Osteoblast (primary cell): Measurements from ENCODE around the gene SFI1. TPM values are rescaled to one million over a fixed set of nuclear protein-coding genes. Genes with fewer than 3 reads are reported as not detected.

Experiments used
- DNase-seq: peaks from one replicate; pipeline ENCODE4 v3.0.0; 2011; ENCODE audit warnings: low spot score, mixed read lengths; ENCODE audit not compliant: insufficient read length; ENCODE audit errors: missing footprints
- H2AFZ ChIP-seq: 2 replicates; pipeline ENCODE4 v1.6.0; 2011; ENCODE audit warnings: mild to moderate bottlenecking, low read length
- H3K27ac ChIP-seq: 2 replicates; pipeline ENCODE4 v1.5.1; 2011; ENCODE audit warnings: mild to moderate bottlenecking, low read depth, low read length, moderate library complexity
- H3K27me3 ChIP-seq: 2 replicates; pipeline ENCODE4 v1.6.0; 2012; ENCODE audit warnings: mild to moderate bottlenecking, control low read depth, inconsistent platforms, low read length, moderate library complexity; ENCODE audit not compliant: insufficient read depth
- H3K36me3 ChIP-seq: 2 replicates; pipeline ENCODE4 v1.5.1; 2011; ENCODE audit warnings: mild to moderate bottlenecking, low read length, control low read depth, moderate library complexity; ENCODE audit not compliant: insufficient read depth
- H3K4me1 ChIP-seq: 2 replicates; pipeline ENCODE4 v1.5.1; 2011; ENCODE audit warnings: mild to moderate bottlenecking, low read length, control low read depth, moderate library complexity; ENCODE audit not compliant: insufficient read depth
- H3K4me2 ChIP-seq: 2 replicates; pipeline ENCODE4 v1.6.0; 2011; ENCODE audit warnings: mild to moderate bottlenecking, low read length; ENCODE audit not compliant: insufficient read depth
- H3K4me3 ChIP-seq: fragments of 200-600 bp; sonication (generic); 3 replicates; pipeline ENCODE4 v1.5.1; 2012; ENCODE audit warnings: mild to moderate bottlenecking, low read length, inconsistent platforms; ENCODE audit not compliant: insufficient read depth
- H3K79me2 ChIP-seq: 2 replicates; pipeline ENCODE4 v1.6.0; 2012; ENCODE audit warnings: mild to moderate bottlenecking, low read length, control low read depth, inconsistent platforms; ENCODE audit not compliant: insufficient read depth
- H3K9me3 ChIP-seq: 2 replicates; pipeline ENCODE4 v1.5.1; 2011; ENCODE audit warnings: low read depth, low read length, control low read depth
- H4K20me1 ChIP-seq: 2 replicates; pipeline ENCODE4 v1.6.0; 2012; ENCODE audit warnings: mild to moderate bottlenecking, low read length, control low read depth; ENCODE audit not compliant: insufficient read depth
- total RNA-seq: library from RNA; depleted of rRNA; stranded (reverse); fragments of >200 nt; gene quantifications from 2 replicates; pipeline ENCODE4 v1.2.3, GENCODE V29; 2012
- TF ChIP-seq, protein P1 (sequence below): IDR thresholded peaks from 2 replicates; pipeline ENCODE4 v1.5.1; 2011; ENCODE audit warnings: mild to moderate bottlenecking, low read depth, low read length, moderate library complexity; ENCODE audit errors: extremely low read depth

The SFI1 gene
- total RNA-seq, 1 donor, result 16.6 TPM

GRCh38 chr22:31495343-31495742, 993 bp upstream of the SFI1 start:
- TF ChIP-seq, protein P1, sequence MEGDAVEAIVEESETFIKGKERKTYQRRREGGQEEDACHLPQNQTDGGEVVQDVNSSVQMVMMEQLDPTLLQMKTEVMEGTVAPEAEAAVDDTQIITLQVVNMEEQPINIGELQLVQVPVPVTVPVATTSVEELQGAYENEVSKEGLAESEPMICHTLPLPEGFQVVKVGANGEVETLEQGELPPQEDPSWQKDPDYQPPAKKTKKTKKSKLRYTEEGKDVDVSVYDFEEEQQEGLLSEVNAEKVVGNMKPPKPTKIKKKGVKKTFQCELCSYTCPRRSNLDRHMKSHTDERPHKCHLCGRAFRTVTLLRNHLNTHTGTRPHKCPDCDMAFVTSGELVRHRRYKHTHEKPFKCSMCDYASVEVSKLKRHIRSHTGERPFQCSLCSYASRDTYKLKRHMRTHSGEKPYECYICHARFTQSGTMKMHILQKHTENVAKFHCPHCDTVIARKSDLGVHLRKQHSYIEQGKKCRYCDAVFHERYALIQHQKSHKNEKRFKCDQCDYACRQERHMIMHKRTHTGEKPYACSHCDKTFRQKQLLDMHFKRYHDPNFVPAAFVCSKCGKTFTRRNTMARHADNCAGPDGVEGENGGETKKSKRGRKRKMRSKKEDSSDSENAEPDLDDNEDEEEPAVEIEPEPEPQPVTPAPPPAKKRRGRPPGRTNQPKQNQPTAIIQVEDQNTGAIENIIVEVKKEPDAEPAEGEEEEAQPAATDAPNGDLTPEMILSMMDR, result no peak
- Histone ChIP-seq H4K20me1 (no peaks in the 10 kb centered on the region), H3K4me3 (peak overlapping the region; percentile 98), H3K27me3 (no peaks in the 10 kb centered on the region), H3K4me2 (peak overlapping the region; percentile 77), H3K79me2 (peaks cover 25% of the 10 kb centered on the region), H3K36me3 (no peaks in the 10 kb centered on the region), H3K4me1 (peaks cover 8% of the 10 kb centered on the region), H2AFZ (peak overlapping the region; percentile 99), H3K9me3 (no peaks in the 10 kb centered on the region), H3K27ac (no peak overlapping the region)
- no peak for DNase-seq

DNA sequence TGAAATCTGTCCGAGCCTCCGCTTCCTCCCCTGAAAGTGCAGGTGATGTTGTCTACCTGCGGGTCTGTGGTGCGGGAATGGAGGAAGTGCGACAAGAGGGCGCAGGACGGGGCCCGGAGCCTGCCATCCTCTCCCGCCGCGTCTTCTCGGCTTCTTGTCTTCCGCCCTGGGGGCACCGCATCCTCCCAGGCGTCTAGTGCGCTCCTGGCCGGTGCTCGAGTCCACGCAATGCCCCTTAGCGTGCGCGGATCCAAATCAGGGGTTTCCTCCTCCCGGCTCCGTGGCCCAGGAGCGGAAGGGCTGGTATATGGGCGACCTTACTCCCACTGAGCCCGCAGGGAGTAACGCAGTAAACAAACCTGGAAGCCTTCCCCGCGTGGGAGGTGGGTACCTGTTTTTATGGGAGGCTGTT, 405 bp downstream of the SFI1 start:
- peak overlapping the region; percentile 98 for H3K4me3 ChIP-seq
- H3K27ac ChIP-seq, result peak overlapping the region; percentile 62
- H3K9me3 ChIP-seq, result no peaks in the 10 kb centered on the region
- H3K27me3 ChIP-seq, result no peaks in the 10 kb centered on the region
- H3K79me2 ChIP-seq, result peaks cover 21% of the 10 kb centered on the region
- no peaks in the 10 kb centered on the region for H3K4me1 ChIP-seq
- H3K36me3 ChIP-seq, result no peaks in the 10 kb centered on the region
- DNase-seq, result no peak
- TF ChIP-seq, protein P1, result no peak
- peak overlapping the region; percentile 99 for H2AFZ ChIP-seq
- H3K4me2 ChIP-seq, result peak overlapping the region; percentile 77
- H4K20me1 ChIP-seq, result no peaks in the 10 kb centered on the region

DNA sequence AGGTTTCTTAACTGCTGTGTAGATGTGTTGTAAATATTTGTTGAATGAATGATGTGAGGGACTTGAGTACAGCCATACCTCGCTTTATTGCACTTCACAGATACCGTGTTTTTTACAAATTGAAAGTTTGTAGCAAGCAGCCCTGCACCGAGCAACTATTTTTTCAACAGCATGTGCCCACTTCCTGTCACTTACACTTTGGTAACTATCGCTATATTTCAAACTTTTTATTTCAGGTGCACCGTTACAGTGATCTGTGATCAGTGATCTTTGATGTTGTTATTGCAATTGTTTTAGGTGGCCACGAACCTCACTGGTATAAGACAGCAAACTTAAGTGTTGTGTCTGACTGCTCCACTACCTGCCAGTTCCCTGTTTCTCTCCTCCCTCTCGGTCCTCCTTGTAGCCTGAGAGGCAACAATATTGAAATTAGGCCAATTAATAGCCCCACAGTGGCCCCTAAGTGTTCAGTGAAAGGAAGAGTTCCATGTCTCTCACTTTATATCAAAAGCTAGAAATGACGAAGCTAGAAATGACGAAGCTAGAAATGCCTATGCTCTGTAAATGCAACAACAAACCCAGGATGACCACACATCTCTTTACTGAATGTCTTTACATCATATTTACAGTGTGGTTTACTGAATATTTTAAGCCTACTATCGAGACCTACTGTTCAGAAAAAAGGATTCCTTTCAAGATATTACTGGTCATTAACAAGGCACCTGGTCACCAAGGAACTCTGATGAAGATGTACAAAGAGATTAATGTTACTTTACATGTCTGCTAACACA, 1.0 kb downstream of the SFI1 start:
- Histone ChIP-seq H3K4me3 (peak overlapping the region; percentile 98), H2AFZ (peak overlapping the region; percentile 99), H4K20me1 (no peaks in the 10 kb centered on the region), H3K4me2 (peak overlapping the region; percentile 77), H3K79me2 (peaks cover 24% of the 10 kb centered on the region), H3K36me3 (no peaks in the 10 kb centered on the region), H3K27ac (no peak overlapping the region), H3K9me3 (no peaks in the 10 kb centered on the region), H3K4me1 (no peaks in the 10 kb centered on the region), H3K27me3 (no peaks in the 10 kb centered on the region)
- TF ChIP-seq, protein P1, result no peak
- DNase-seq, result no peak

- H3K79me2 ChIP-seq, result peaks cover 48% of the 10 kb centered on the region
- H2AFZ ChIP-seq, result no peak overlapping the region
- TF ChIP-seq, protein P1, result no peak
- no peak for DNase-seq
- no peaks in the 10 kb centered on the region for H3K27me3 ChIP-seq
- H3K4me1 ChIP-seq, result peaks cover 13% of the 10 kb centered on the region
- no peaks in the 10 kb centered on the region for H3K36me3 ChIP-seq
- H3K27ac ChIP-seq, result no peak overlapping the region
- no peak overlapping the region for H3K4me2 ChIP-seq
- no peaks in the 10 kb centered on the region for H3K9me3 ChIP-seq
- H3K4me3 ChIP-seq, result no peak overlapping the region
- no peaks in the 10 kb centered on the region for H4K20me1 ChIP-seq
Measured at GRCh38 chr22:31501738-31502137, 5.4 kb downstream of the SFI1 start.
